Measurements from ENCODE around the gene RNF114. TPM values are rescaled to one million over a fixed set of nuclear protein-coding genes. Genes with fewer than 3 reads are reported as not detected.

The RNF114 gene
- polyA plus RNA-seq, 1 of the 3 experiments (the other 2 are of a cell fraction), result 55.0 TPM

DNA sequence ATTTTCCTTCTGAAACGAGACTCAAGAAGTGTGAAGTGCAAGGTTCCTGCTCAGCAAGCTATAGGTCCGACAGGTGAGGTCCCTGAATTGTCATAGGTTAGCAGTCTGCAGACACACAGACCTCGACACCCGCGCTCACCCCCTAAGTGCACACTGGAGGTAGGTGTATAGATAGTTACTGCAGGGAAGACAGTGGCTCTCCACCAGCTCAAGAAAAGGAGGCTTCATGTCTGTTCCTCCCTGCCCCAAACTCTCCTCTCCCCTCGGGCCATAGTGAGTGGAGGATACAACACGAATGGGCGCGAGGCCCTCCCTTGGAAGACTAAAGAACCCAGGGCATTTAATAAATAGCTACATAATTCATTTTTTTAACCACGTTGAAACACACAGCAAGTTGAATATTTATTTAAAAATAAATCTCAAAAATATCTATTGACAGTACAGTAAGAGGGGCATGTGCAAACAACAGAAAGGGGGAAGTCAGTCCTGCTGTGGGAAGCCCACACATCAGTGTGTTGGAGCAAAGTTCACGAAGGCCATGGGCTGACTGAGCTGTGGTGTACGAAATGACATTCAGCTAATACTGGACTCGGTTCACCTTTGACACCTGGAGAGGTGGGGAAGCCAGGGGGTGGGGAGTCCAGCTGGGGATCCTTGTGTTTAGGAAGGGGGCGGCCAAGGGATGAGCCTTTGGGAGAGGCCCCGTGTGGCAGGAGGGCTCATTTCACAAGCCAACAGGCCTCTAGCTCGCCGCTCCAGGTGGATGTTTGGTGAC, 31.6 kb upstream of the RNF114 start (continued):
- TF ChIP-seq YY1 (IDR thresholded peaks at IDR 0.05; ENCODE audit: low read depth), result no peak

GRCh38 chr20:49905415-49906091, 30.6 kb upstream of the RNF114 start:
- DNase-seq, result no peak
- CTCF ChIA-PET, result interaction anchor here (5.8 kb wide), 1 partner anchor 18 kb away, joined by 32 read pairs; no protein-coding TSS in a partner anchor
- Histone ChIP-seq H3K4me3 (ENCODE audit: low read depth in 2 of 2, low read length in 1 of 2) (no peak overlapping the region), H3K9ac (no peak overlapping the region), H3K9me3 (no peaks in the 10 kb centered on the region), H4K20me1 (ENCODE audit: insufficient read depth) (peaks cover 10% of the 10 kb centered on the region; the same call in 1 of the 2 replicates), H3K9me2 (no peaks in the 10 kb centered on the region), H2AFZ (ENCODE audit: low read depth) (no peak overlapping the region), H3K27ac (ENCODE audit: low read depth in 2 of 2, low read length in 1 of 2) (no peak overlapping the region), H3F3A (replicated peaks; ENCODE audit: insufficient read depth) (no peaks in the 10 kb centered on the region), H3K79me2 (ENCODE audit: insufficient read depth) (peaks cover 18% of the 10 kb centered on the region), H3K27me3 (ENCODE audit: insufficient read depth) (no peaks in the 10 kb centered on the region), H3K4me1 (ENCODE audit: control insufficient read depth in 1 of 2, insufficient read depth in 2 of 2, low read depth in 1 of 2, low read length in 1 of 2) (peaks cover 0 to 10% of the 10 kb centered on the region in 2 experiments; a peak in 1 of 4 replicates), H3K36me3 (replicated peaks in 1 of 2; ENCODE audit: control insufficient read depth in 1 of 2, insufficient read depth in 2 of 2, low read length in 1 of 2) (peaks cover 9 to 52% of the 10 kb centered on the region in 2 experiments), H3K4me2 (no peak overlapping the region)
- 91% methylated on average over 29 of the region's 29 CpGs for WGBS (ENCODE audit: low lambda C conversion rate)
- TF ChIP-seq NFIC (IDR thresholded peaks at IDR 0.05; ENCODE audit: borderline replicate concordance) (no peak), USF2 (IDR thresholded peaks at IDR 0.05; ENCODE audit: borderline replicate concordance, low read depth, low read length) (no peak), NRF1 (IDR thresholded peaks at IDR 0.05; ENCODE audit: low read depth, low read length) (no peak), RXRA (IDR thresholded peaks at IDR 0.05; ENCODE audit: borderline replicate concordance, low read depth) (no peak), MXI1 (IDR thresholded peaks at IDR 0.05; ENCODE audit: low read depth, low read length) (no peak), TCF12 (IDR thresholded peaks at IDR 0.05) (no peak), RFX5 (IDR thresholded peaks at IDR 0.05; ENCODE audit: low read length) (no peak)
- TF ChIP-seq, protein P1, sequence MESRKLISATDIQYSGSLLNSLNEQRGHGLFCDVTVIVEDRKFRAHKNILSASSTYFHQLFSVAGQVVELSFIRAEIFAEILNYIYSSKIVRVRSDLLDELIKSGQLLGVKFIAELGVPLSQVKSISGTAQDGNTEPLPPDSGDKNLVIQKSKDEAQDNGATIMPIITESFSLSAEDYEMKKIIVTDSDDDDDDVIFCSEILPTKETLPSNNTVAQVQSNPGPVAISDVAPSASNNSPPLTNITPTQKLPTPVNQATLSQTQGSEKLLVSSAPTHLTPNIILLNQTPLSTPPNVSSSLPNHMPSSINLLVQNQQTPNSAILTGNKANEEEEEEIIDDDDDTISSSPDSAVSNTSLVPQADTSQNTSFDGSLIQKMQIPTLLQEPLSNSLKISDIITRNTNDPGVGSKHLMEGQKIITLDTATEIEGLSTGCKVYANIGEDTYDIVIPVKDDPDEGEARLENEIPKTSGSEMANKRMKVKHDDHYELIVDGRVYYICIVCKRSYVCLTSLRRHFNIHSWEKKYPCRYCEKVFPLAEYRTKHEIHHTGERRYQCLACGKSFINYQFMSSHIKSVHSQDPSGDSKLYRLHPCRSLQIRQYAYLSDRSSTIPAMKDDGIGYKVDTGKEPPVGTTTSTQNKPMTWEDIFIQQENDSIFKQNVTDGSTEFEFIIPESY (IDR thresholded peaks at IDR 0.05; ENCODE audit: borderline replicate concordance, low read depth), result no peak
- TF ChIP-seq, protein P2, sequence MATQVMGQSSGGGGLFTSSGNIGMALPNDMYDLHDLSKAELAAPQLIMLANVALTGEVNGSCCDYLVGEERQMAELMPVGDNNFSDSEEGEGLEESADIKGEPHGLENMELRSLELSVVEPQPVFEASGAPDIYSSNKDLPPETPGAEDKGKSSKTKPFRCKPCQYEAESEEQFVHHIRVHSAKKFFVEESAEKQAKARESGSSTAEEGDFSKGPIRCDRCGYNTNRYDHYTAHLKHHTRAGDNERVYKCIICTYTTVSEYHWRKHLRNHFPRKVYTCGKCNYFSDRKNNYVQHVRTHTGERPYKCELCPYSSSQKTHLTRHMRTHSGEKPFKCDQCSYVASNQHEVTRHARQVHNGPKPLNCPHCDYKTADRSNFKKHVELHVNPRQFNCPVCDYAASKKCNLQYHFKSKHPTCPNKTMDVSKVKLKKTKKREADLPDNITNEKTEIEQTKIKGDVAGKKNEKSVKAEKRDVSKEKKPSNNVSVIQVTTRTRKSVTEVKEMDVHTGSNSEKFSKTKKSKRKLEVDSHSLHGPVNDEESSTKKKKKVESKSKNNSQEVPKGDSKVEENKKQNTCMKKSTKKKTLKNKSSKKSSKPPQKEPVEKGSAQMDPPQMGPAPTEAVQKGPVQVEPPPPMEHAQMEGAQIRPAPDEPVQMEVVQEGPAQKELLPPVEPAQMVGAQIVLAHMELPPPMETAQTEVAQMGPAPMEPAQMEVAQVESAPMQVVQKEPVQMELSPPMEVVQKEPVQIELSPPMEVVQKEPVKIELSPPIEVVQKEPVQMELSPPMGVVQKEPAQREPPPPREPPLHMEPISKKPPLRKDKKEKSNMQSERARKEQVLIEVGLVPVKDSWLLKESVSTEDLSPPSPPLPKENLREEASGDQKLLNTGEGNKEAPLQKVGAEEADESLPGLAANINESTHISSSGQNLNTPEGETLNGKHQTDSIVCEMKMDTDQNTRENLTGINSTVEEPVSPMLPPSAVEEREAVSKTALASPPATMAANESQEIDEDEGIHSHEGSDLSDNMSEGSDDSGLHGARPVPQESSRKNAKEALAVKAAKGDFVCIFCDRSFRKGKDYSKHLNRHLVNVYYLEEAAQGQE (IDR thresholded peaks at IDR 0.05; ENCODE audit: low read depth, low read length), result no peak
- POLR2A ChIA-PET, result interaction anchor here (1.6 kb wide), 1 partner anchor 10 kb away, joined by 3 read pairs; the partner anchor contains the start of gene SPATA2
